WI38 (cell line): ENCODE results near the gene DLX3.

Experiments used
- H3K4me3 ChIP-seq: 2 replicates; pipeline ENCODE4 v1.5.1; 2011; ENCODE audit warnings: low read depth, mild to moderate bottlenecking, control low read depth, low read length
- TF ChIP-seq, protein P1 (sequence below): IDR thresholded peaks from 2 replicates; pipeline ENCODE4 v1.5.1; 2012; ENCODE audit warnings: low read depth, mild to moderate bottlenecking, control low read depth, low read length

Gene DLX3

GRCh38 chr17:50036455-50037261, 41.6 kb upstream of the DLX3 start:
- H3K4me3 ChIP-seq, result no peak overlapping the region
- TF ChIP-seq, protein P1, sequence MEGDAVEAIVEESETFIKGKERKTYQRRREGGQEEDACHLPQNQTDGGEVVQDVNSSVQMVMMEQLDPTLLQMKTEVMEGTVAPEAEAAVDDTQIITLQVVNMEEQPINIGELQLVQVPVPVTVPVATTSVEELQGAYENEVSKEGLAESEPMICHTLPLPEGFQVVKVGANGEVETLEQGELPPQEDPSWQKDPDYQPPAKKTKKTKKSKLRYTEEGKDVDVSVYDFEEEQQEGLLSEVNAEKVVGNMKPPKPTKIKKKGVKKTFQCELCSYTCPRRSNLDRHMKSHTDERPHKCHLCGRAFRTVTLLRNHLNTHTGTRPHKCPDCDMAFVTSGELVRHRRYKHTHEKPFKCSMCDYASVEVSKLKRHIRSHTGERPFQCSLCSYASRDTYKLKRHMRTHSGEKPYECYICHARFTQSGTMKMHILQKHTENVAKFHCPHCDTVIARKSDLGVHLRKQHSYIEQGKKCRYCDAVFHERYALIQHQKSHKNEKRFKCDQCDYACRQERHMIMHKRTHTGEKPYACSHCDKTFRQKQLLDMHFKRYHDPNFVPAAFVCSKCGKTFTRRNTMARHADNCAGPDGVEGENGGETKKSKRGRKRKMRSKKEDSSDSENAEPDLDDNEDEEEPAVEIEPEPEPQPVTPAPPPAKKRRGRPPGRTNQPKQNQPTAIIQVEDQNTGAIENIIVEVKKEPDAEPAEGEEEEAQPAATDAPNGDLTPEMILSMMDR, result no peak

- H3K4me3 ChIP-seq, result no peak overlapping the region
- TF ChIP-seq, protein P1, result no peak
Measured at GRCh38 chr17:50035945-50036344, 40.9 kb upstream of the DLX3 start.

- H3K4me3 ChIP-seq, result no peak overlapping the region
- TF ChIP-seq, protein P1, result no peak
Measured at GRCh38 chr17:50035421-50035879, 40.4 kb upstream of the DLX3 start.

GRCh38 chr17:50034498-50035364, 39.7 kb upstream of the DLX3 start:
- H3K4me3 ChIP-seq, result no peak overlapping the region
- TF ChIP-seq, protein P1, result no peak

DNA sequence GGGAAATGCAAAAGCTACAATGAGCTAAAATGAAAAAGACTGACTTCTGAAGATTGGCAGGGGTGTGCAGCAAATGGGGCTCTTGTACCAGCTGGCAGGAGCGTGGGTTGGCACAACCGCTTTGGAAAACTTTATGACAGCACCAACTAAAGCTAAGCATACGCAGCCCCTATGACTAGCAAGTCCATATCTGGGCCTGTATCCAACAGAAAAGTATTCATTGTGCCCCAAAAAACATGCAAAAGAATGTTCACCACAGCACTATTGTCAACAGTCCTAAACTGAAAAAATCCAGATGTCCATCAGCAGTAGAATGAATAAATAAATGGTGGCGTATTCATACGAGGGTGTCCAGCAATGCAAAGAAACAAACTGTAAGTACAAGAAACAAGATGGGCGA, 38.3 kb upstream of the DLX3 start:
- no peak overlapping the region for H3K4me3 ChIP-seq
- TF ChIP-seq, protein P1, result no peak

DNA sequence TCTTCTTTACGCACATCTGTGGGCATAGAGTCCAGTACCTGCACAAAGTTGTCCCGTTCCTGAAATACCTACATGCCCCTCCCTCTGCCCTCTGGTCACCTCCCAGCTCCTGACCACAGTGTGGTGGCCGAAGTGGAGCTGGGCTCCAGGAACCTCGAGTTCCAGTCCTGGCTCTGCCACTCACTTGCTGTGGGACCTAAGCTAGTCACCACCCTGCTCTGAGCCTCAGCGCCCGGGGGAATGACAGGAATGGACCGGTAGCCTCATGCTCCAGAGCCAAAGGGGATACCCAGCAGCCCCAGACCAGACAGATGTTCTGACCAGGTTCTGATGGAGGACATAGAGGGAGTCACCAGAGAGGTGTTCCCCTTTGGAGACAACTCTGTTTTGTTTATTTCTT, 34.2 kb upstream of the DLX3 start:
- TF ChIP-seq, protein P1, result no peak
- H3K4me3 ChIP-seq, result no peak overlapping the region

DNA sequence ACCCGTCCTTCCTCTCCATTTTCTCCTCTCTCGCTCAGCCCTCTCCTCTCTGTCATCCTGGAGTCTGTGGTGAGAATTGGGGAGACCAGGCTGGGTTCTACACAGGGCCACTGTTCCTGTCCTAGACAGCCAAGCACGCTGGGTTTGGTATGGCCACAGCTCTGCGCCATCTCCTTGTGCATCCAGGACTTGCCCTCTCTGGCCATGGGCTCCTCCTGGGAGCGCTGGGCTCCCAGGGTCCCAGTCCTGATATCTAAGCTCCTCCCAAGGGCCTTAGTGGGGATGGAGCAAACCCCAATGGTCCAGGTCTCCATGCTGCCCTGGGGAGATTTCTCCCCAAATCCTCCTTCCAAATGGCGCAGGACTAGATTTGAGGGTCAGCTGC, 33.7 kb upstream of the DLX3 start:
- TF ChIP-seq, protein P1, result no peak
- H3K4me3 ChIP-seq, result no peak overlapping the region
